ENCODE data around the gene TRIM72.
"Not testable (repeated sequence)": the region's sequence is repeated elsewhere in the genome, so short reads cannot be mapped to it uniquely, and the experiment has no call there.

TRIM72 gene

DNA sequence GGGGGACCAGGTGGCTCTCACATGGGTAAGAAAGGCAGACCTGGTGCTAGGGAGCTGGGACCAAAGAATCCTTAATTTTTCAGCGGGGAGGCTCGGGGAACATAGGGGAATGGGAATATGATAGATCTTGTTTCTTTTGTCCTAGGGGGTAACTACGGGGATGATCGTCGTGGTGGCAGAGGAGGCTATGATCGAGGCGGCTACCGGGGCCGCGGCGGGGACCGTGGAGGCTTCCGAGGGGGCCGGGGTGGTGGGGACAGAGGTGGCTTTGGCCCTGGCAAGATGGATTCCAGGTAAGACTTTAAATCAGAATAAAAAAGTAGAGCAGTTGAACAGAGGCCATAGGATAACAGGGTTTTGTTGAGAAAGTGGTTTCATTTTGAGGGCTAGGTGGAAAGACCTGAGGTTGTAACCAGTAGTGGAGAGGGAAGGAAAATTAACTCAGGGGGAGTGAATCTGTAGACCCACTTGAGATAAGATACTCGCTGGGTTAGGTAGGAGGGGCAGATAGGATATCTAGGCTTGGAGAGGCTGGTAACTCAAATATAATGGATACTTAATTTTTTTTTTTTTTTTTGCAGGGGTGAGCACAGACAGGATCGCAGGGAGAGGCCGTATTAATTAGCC, 23.0 kb upstream of the TRIM72 start:
- no peak for DNase-seq

DNA sequence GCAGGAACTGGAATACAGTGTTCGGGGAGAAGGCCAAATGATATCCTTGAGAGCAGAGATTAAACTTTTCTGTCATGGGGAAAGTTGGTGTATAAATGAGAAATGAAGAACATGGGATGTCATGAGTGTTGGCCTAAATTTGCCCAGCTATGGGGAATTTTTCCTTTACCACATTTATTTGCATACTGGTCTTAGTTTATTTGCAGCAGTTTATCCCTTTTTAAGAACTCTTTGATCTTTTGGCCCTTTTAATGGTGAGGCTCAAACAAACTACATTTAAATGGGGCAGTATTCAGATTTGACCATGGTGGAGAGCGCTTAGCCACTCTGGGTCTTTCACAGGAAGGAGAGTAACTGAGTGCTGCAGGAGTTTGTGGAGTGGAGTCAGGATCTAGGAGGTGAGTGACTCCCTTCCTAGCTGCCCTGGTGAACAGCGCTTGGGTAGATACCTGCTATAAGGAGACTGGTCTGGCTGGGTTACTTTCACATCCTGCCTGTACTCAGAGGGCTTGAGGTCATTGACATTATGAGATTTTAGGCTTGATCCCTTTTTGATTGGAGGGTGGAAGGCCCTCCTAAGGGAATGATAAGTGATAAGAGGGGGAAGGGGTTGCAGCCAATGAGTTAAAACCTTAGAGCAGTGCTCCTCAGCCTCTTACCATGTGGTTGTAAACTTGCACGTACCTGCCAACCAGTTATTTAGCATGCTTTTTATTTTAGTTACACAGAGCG, 22.1 kb upstream of the TRIM72 start:
- DNase-seq = no peak

DNA sequence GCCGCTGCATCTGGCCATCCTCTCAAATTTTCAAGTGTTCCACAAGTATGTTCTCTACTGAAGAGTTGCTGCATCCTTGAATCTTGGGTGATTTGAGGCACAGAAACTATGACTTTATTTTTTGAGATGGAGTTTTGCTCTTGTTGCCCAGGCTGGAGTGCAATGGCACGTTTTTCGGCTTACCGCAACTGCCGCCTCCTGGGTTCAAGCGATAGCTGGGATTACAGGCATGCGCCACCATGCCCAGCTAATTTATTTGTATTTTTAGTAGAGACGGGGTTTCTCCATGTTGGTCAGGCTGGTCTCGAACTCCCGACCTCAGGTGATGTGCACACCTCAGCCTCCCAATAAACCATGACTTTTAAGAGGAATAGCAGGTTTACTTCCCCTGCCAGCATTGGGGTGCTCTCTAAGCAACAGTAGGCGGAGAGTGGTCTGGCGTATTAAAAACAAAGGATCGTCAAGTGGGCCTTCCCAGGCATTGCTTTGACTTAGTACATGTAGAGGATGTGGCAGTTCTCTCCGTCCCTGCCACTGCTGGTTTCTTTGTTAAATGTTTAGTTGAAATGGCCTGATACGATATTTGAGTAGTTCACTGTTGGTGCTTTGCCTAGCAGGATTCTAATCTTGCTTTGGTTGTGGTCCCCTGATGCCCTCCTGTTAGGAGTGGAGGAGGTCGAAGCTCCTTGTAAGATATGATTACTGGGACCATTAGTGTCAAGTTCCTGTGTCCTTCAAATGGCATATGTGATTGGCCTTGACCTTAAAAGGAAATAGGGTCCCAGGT, 20.9 kb upstream of the TRIM72 start:
- no peak for DNase-seq

DNA sequence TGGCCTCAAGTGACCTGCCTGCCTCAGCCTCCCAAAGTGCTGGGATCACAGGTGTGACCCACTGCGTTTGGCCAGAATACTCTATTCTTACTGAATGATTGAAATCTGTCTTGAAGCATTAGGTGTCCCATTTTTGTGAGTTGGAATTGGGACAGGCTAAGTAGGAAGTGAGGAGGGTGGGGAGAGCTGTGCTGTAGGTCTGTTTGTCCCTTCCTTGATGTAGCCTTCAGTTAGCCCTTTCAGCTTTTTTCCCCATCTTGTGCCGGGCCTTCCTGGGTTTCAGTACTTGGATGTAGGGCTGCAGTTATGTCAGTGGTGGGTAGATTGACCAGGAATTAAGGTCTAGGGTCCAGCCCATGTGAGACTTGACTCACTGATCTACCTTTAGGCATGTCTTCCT, 20.0 kb upstream of the TRIM72 start:
- DNase-seq = no peak

DNA sequence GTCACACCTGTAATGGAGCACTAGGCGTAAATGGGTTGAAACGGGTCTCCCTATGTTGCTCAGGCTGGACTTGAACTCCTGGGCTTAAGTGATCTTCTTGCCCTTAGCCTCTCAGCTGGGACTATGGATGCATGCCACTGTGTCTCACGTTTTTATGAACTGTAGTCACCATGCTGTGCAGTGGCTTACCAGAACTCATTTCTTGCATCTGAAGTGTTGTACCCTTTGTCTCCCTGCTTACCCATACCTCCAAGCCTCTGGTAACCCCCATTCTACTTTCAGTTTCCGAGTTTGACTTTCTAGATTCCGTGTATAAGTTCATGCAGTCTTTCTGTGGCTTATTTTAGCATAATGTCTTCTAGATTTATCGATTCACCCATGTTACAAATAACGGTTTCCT, 19.0 kb upstream of the TRIM72 start:
- DNase-seq = no peak

DNA sequence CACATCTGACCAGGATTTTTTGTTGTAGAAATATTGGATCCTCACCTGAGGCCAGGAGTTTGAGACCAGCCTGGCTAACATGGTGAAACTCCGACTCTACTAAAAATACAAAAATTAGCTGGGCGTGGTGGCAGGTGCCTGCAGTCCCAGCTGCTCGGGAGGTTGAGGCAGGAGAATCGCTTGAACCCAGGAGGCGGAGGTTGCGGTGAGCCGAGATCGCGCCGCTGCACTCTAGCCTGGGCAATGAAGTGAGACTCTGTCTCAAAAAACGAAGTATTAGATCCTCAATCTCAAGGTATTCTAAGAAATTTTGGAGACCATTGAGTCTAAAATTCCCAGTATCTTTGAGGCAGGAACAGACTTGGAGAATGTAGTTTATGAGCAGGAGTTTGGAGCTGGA, 18.1 kb upstream of the TRIM72 start:
- not testable (repeated sequence) for DNase-seq

DNA sequence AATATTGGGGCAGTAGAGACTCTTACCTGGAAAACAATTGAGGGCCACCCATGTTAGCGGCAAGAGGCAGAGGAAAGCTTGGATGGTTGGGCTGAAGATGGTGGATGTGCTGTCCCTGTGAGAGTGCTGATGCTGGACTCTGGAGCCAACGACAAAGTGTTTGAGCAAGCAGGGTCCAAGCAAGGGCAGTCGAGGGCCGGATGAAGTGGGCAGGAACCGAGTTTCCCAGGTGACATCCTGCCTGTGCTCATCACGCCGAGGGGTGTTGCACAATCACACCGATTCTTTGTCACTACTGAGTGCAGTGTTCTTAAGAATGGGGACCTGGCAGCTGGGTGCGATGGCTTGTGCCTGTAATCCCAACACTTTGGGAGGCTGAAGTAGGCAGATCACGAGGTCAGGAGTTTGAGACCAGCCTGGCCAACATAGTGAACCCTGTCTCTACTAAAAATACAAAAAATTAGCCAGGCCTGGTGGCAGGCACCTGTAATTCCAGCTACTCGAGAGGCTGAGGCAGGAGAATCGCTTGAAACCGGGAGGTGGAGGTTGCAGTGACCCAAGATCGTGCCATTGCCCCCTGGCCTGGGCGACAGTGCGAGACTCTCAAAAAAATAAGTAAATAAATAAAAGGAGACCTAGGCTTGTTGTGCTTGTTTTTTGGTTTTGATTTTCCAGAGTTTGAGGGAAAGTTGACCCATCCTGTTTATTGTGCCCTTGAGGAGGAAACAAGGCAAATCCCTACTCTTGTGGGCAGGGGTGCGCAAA, 17.4 kb upstream of the TRIM72 start:
- DNase-seq = no peak

DNA sequence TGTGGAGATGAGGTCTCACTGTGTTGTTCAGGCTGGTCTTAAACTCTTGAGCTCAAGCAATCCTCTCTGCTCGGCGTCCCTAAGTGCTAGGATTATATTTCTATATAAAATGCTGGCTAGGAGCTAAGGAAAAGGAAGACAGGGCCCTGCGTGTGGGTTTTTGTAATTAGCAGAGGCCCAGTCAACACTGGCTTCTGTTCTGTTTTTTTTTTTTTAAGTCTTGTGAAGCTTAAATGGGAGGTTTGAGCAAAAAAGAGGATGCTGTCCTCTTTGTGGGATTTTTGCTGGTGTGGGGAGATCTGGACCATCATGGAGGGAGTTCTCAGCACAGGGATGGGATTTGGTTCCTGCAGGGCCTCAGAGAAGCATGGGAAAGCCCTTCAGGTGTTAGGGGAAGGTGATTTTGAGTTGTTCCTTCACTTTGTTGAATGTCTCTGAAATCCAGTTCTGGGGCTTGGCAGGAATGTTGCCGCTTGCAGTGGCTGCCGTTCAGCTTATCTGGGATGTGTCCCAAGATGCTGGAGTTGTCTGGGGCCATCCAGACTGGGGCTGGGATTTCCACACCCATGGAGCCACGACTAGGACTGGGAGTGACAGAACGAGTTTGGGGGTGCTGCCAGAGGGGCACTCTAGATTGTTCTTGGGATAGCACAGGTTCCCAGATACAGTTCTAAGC, 15.6 kb upstream of the TRIM72 start:
- no peak for DNase-seq

DNA sequence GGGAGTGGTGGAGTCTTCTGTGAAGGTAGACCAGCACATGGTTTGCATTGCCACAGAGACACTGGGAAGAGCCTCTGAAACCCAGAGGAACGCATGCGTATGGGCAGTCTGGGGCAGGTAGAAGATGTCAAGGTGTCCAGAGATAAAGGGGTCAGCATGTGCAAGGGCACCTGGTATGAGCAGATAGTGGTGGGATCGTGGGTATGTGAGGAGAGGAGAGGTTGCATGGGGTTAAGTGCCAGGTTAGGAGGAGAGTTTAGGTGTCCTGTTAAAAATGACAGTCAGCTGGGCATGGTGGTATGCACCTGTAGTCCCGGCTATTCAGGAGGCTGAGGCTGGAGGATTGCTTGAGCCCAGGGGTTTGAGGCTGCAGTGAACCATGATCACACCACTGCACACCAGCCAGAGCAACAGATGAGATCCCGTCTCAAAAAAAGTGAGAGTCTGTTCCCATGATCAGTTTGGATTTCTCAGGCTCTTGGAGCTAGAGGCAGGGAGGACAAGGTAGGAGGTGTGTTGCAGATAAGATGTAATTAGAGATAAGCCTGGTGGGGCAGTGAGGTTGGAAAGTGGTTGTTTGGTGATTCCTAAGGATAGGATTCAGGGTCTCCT, 14.4 kb upstream of the TRIM72 start:
- no peak for DNase-seq

DNA sequence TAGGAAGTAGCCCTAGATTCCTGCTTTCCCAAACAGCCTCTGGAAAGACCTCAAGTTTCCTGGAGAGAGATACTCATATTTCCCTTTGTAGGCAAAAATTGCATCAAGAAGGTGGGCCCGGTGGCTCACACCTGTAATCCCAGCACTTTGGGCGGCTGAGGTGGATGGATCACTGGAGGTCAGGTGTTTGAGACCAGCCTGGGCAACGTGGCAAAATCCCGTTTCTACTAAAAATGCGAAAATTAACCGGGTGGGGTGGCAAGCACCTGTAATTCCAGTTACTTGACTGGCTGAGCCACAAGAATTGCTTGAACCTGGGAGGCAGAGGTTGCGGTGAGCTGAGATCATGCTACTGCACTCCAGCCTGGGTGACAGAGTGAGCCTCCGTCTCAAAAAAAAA, 13.8 kb upstream of the TRIM72 start:
- DNase-seq = not testable (repeated sequence)

DNA sequence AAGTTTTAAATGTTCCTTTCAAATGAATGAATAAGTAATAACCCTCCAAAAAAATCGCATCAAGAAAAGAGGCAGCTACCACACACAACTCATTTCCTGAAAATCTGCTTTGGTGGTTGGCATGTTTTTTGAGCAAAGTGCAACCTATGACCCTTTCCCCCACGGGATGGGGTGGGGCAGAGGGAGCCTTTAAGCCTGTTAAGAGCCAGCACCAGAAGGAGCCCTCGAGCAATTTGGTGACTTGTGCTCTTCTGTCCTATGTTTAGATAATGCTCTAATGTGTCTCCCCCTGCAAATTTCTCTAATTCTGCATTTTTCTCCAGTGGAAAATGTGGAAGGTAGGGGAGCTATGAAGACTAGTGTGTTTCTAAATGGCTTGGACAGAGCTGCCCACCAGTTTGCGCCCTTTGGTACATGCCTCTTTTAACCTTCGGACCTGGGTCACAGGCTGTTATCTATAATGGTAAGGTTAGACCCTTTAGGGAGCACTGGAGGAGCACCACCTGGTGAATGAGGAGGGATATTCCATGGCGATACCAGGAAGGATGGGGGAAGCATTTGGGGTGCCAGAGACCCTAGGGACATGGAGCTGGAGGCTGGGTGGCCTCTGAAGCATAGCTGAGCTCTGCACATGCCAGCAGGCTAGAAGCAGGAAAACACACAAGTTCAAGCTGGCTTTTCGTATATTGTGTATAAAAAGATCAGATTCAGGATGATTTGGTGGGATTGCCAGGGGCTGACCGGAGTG, 12.9 kb upstream of the TRIM72 start:
- no peak for DNase-seq

DNA sequence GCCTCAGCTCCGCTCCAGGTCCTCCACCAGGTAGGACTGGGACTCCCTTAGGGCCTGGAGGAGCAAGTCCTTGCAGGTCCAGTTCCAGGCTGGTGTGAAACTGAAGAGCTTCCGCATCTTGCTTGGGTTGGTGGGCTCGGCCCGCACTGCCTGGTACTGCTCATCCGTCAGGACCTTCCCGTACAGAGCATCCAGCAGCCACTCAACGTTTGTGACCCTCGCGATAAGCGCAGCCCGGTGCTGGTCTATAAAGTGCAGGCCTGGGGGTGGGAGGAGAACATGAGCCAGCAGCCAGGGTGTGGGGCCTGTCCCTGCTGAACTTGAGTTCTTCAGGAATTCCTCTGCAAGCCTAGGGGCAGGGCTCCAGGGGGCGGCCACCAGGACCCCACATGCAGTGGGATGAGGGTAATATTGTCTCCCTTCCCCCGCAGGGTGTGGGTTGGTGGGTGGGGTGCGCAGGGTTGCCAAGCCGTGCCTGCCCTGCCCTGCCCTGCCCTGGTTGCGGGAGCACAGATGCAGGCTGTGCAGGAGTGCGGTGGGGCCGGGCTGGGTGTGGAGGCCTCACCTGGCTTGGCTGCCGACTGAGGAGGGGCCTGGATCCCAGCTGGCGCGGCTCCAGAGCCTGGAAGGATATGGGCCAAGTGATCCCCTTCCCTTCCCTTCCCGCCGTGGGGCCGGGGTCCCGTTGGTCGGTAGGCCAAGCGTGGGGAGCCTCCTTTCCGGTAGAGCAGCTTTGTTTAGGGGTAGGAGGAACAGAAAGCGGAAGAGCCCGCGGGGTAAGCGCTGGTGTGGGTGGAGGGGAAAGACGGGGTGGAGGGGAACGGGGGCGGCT, 12.1 kb upstream of the TRIM72 start:
- no peak for DNase-seq

DNA sequence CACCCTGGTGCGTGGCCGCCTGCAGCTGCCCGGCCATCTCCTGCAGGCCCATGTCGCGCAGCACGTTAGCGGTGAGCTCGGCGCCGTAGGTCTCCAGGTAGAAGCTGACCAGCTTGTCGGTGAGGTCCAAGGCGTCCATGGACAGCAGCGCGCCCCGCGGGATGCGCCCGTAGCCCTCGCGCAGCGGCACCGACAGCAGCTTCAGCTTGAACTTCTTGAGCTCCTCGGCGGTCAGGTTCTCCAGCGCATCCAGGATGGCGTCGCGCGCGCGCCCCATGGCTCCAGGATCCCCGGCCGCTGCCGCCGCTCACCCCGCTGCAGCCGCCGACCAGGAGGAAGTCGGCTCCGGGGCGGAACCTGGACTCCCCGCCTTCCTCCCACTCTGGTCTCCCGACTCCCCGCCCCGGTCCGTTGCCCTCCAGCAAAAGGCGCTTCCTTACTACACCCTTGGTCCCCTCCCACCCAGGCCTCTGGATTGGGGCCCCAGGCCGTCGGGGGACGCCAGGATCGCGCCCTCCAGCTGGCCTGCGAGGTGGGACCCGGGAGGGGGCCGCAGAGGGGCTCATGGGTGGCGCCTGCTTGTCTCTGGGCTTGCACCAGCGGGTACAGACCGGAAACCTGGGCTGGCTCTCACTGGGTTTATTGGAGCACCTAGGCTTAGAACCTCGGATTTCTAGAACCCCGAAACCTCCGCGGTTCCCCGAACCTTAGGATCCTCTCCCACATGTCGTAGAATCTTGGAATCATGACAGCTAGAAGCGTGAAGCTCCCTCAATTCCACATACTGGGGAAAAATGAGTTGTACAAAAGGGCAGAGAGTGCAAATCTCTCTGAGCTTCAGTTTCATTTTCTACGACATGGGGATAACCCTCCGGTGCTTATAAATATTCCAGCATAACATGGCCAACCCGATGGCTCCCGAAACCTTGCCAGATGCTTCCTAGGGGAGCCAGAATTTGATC, 11.2 kb upstream of the TRIM72 start, which contains the start of gene PYCARD:
Gene PYCARD (minus strand): TSS at position 347 of the 962 bp plus-strand sequence. CDS start 70 bp downstream, at position 277.
- no peak for DNase-seq

DNA sequence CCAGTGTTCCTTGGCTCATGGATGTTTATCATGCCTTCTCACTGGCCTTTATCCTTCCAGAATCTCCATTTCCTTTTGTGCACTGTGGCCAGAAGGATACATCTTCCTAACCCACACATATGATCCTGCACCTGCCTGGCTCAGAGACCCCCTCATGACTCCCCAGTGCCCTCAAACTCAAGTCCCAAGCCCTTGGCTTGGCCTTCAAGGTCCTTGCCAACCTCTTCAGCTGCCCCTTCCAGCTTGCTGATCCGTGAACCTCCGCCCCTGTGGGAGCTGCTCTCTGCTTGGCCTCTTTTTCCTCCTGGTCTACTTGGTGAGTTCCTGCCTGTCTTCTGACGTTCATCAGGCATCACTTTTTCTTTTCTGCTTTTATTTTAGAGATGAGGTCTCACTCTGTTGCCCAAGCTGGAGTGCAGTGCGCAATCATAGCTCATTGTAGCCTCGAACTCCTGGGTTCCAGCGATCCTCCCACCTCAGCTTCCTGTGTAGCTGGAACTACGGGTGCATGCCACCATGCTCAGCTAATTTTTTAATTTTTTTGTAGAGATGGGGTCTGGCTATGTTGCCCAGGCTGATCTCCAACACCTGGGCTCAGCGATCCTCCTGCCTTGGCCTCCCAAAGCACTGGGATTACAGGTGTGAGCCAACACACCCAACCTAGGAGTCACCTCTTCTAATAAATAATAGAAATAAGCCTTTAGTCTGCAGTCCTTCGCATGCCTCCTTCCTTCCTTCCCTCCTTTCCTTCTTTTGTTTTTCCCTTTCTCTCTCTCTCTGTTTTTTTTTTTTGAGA, 8.8 kb upstream of the TRIM72 start:
- no peak for DNase-seq

DNA sequence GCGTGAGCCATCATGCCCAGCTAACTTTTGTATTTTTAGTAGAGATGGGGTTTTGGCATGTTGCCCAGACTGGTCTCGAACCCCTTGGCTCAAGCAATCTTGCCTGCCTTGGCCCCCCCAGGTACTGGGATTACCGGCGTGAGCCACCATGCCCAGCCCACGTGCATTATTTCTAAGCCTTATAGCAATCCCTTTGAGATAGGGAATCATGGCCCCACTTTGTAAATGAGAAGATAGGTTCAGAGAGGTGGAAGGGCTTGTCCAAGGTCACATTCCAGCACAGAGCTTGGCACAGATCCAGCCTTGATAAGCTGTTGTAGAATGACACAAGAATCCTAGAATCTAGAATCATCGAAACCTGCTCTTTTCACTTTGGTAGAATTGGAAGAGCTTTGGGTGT, 7.1 kb upstream of the TRIM72 start:
- no peak for DNase-seq

DNA sequence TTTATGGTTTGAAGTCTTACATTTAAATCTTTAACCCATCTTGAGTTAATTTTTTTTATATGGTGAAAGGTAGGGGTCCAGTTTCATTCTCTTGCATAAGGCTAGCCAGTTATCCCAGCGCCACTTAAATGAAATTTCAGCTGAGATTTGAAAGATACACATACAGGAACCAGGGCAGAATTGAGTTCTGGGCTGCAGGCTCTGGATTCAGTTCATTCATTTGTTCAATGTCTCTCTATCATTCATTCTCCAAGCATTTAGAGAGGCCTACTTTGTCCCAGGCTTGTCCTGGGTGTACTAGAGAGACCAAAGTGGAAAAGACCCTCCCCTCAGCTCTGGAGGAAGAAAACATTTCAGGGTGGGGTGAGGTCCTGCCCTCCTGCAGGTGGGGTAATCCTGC, 577 bp upstream of the TRIM72 start:
- no peak for DNase-seq

DNA sequence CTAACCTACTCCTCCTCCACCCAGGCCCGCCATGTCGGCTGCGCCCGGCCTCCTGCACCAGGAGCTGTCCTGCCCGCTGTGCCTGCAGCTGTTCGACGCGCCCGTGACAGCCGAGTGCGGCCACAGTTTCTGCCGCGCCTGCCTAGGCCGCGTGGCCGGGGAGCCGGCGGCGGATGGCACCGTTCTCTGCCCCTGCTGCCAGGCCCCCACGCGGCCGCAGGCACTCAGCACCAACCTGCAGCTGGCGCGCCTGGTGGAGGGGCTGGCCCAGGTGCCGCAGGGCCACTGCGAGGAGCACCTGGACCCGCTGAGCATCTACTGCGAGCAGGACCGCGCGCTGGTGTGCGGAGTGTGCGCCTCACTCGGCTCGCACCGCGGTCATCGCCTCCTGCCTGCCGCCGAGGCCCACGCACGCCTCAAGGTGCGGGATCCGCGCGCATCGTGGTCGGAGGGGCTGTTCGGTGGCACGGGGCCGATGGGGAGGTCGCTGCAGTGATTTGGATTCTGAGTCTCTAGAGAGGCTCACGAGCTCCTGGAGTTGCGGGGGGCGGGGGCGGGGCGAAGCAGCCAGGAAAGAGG, 878 bp downstream of the TRIM72 start:
- DNase-seq = no peak
